Measurements from ENCODE around the gene CYP26A1. TPM values are rescaled to one million over a fixed set of nuclear protein-coding genes. Genes with fewer than 3 reads are reported as not detected.

Gene CYP26A1
- total RNA-seq, 1 experiment from 2014 or later: 1.5 TPM

DNA sequence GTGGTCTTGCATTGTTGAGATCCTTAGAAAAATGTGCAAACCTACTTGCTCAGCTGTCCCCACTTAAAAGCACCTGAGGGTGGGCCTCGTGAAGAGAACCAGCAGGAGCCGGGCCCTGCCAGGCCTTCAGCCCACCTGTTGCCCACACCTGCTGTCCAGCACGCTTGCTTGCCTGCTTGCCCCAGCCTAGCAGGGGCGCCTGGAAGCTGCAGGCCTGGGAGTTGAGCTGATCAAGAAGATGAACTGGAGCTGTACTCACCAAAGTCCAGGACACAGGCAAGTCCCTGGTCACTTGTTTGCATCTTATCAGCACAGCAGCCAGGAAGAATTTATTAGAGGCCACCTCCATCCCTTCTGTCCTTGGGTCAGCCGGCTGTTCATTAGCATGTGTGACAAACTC is 23.2 kb downstream of the CYP26A1 start:
- intact Hi-C loops (cut with micrococcal nuclease; ENCODE audit: unreplicated experiment) (no loop called here), in situ Hi-C loops (cut with HindIII; ENCODE audit: low pct_unique_long_range_greater_than_20kb, low sequenced_read_pairs) (no loop called here)
- TF ChIP-seq, protein P1, sequence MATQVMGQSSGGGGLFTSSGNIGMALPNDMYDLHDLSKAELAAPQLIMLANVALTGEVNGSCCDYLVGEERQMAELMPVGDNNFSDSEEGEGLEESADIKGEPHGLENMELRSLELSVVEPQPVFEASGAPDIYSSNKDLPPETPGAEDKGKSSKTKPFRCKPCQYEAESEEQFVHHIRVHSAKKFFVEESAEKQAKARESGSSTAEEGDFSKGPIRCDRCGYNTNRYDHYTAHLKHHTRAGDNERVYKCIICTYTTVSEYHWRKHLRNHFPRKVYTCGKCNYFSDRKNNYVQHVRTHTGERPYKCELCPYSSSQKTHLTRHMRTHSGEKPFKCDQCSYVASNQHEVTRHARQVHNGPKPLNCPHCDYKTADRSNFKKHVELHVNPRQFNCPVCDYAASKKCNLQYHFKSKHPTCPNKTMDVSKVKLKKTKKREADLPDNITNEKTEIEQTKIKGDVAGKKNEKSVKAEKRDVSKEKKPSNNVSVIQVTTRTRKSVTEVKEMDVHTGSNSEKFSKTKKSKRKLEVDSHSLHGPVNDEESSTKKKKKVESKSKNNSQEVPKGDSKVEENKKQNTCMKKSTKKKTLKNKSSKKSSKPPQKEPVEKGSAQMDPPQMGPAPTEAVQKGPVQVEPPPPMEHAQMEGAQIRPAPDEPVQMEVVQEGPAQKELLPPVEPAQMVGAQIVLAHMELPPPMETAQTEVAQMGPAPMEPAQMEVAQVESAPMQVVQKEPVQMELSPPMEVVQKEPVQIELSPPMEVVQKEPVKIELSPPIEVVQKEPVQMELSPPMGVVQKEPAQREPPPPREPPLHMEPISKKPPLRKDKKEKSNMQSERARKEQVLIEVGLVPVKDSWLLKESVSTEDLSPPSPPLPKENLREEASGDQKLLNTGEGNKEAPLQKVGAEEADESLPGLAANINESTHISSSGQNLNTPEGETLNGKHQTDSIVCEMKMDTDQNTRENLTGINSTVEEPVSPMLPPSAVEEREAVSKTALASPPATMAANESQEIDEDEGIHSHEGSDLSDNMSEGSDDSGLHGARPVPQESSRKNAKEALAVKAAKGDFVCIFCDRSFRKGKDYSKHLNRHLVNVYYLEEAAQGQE (IDR thresholded peaks at IDR 0.05; ENCODE audit: insufficient read depth in 1 of 2, low read depth in 2 of 2, low read length in 1 of 2): no peak
- no peak for TF ChIP-seq TCF7L2 (IDR thresholded peaks at IDR 0.05; ENCODE audit: low read depth, low read length)
- TF ChIP-seq SIN3A (IDR thresholded peaks at IDR 0.05; ENCODE audit: borderline replicate concordance, insufficient read depth, low read depth, low read length): no peak
- TF ChIP-seq, protein P2, sequence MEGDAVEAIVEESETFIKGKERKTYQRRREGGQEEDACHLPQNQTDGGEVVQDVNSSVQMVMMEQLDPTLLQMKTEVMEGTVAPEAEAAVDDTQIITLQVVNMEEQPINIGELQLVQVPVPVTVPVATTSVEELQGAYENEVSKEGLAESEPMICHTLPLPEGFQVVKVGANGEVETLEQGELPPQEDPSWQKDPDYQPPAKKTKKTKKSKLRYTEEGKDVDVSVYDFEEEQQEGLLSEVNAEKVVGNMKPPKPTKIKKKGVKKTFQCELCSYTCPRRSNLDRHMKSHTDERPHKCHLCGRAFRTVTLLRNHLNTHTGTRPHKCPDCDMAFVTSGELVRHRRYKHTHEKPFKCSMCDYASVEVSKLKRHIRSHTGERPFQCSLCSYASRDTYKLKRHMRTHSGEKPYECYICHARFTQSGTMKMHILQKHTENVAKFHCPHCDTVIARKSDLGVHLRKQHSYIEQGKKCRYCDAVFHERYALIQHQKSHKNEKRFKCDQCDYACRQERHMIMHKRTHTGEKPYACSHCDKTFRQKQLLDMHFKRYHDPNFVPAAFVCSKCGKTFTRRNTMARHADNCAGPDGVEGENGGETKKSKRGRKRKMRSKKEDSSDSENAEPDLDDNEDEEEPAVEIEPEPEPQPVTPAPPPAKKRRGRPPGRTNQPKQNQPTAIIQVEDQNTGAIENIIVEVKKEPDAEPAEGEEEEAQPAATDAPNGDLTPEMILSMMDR (IDR thresholded peaks at IDR 0.05): no peak
- TF ChIP-seq POLR2AphosphoS5 (IDR thresholded peaks at IDR 0.05; ENCODE audit: low read depth, low read length): no peak
- Histone ChIP-seq H3K36me3 (ENCODE audit: control insufficient read depth, insufficient read depth, low read length) (no peaks in the 10 kb centered on the region), H3K4me1 (ENCODE audit: control insufficient read depth, insufficient read depth, low read length) (no peaks in the 10 kb centered on the region), H3K9me3 (ENCODE audit: control insufficient read depth, insufficient read depth, low read depth, low read length) (no peaks in the 10 kb centered on the region), H3K4me3 (ENCODE audit: low read depth in 2 of 2, low read length in 2 of 2) (no peak overlapping the region), H3K27ac (ENCODE audit: low read length) (no peak overlapping the region), H3K27me3 (ENCODE audit: control insufficient read depth, insufficient read depth, low read length) (no peaks in the 10 kb centered on the region)
- no peak for ATAC-seq
- ChIA-PET CTCF (no interaction called here), POLR2A (no interaction called here)
- BruUV-seq (replicated peaks): no TSS peak
- DNase-seq (ENCODE audit: low read depth, low spot score): no peak

DNA sequence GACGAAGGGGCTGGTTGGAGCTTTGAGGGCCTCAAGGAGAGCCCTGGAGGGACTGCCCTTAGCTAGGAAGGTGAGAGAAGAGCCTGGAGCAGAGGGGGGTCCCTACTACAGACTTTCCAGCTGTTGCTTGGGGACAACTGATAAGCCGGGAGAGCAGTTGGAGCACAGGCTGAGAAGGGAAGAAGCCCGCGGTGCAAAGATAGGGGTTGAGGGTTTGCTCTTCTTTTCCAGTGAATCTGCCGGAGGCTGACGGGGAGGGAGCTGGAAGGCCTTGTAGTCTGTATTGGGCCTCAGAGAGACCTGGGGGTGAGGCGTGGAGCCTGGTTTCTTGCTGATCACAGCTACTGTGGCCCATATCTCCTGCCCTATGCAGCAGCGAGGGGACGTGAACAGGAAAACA is 23.7 kb downstream of the CYP26A1 start:
- TF ChIP-seq TCF7L2 (IDR thresholded peaks at IDR 0.05; ENCODE audit: low read depth, low read length): no peak
- no peak for TF ChIP-seq POLR2AphosphoS5 (IDR thresholded peaks at IDR 0.05; ENCODE audit: low read depth, low read length)
- Histone ChIP-seq H3K4me3 (ENCODE audit: low read depth in 2 of 2, low read length in 2 of 2) (no peak overlapping the region), H3K9me3 (ENCODE audit: control insufficient read depth, insufficient read depth, low read depth, low read length) (no peaks in the 10 kb centered on the region), H3K27ac (ENCODE audit: low read length) (no peak overlapping the region), H3K27me3 (ENCODE audit: control insufficient read depth, insufficient read depth, low read length) (no peaks in the 10 kb centered on the region), H3K36me3 (ENCODE audit: control insufficient read depth, insufficient read depth, low read length) (no peaks in the 10 kb centered on the region), H3K4me1 (ENCODE audit: control insufficient read depth, insufficient read depth, low read length) (no peaks in the 10 kb centered on the region)
- no TSS peak for BruUV-seq (replicated peaks)
- ATAC-seq (no peak; the same call in 1 of the 2 replicates), DNase-seq (ENCODE audit: low read depth, low spot score) (no peak)
- ChIA-PET CTCF (no interaction called here), POLR2A (no interaction called here)
- intact Hi-C loops (cut with micrococcal nuclease; ENCODE audit: unreplicated experiment): no loop called here
- in situ Hi-C loops (cut with HindIII; ENCODE audit: low pct_unique_long_range_greater_than_20kb, low sequenced_read_pairs): no loop called here

DNA sequence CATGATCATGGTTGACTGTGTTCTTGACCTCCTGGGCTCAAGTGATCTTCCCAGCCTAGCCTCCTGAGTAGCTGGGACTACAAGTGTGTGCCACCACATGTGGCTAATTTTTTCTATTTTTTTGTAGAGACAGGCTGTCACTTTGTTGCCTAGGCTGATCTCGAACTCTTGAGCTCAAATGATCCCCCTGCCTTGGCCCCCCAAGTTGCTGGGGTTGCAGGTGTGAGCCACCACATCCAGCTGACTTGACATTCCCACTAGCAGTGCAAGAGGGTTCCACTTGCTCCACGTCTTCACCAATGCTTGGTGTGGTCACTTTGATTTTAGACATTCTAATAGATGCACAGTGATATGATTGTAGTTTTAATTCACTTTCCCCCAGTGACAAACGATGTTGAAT is 25.1 kb downstream of the CYP26A1 start:
- ChIA-PET POLR2A (no interaction called here), CTCF (no interaction called here)
- no peaks in the 10 kb centered on the region for H3K27me3 ChIP-seq (ENCODE audit: control insufficient read depth, insufficient read depth, low read length)
- no TSS peak for BruUV-seq (replicated peaks)
- ATAC-seq (no peak), DNase-seq (ENCODE audit: low read depth, low spot score) (no peak)
- no peaks in the 10 kb centered on the region for H3K4me1 ChIP-seq (ENCODE audit: control insufficient read depth, insufficient read depth, low read length)
- peaks cover 5% of the 10 kb centered on the region; the same call in 1 of the 2 replicates for H3K9me3 ChIP-seq (ENCODE audit: control insufficient read depth, insufficient read depth, low read depth, low read length)
- H3K36me3 ChIP-seq (ENCODE audit: control insufficient read depth, insufficient read depth, low read length): no peaks in the 10 kb centered on the region
- no peak overlapping the region for H3K27ac ChIP-seq (ENCODE audit: low read length)
- H3K4me3 ChIP-seq (ENCODE audit: low read depth in 2 of 2, low read length in 2 of 2): no peak overlapping the region
- no peak for TF ChIP-seq SIN3A (IDR thresholded peaks at IDR 0.05; ENCODE audit: borderline replicate concordance, insufficient read depth, low read depth, low read length)
- TF ChIP-seq, protein P1 (IDR thresholded peaks at IDR 0.05; ENCODE audit: insufficient read depth in 1 of 2, low read depth in 2 of 2, low read length in 1 of 2): no peak
- TF ChIP-seq POLR2AphosphoS5 (IDR thresholded peaks at IDR 0.05; ENCODE audit: low read depth, low read length): no peak
- TF ChIP-seq, protein P2 (IDR thresholded peaks at IDR 0.05): no peak
- TF ChIP-seq TCF7L2 (IDR thresholded peaks at IDR 0.05; ENCODE audit: low read depth, low read length): no peak
- intact Hi-C loops (cut with micrococcal nuclease; ENCODE audit: unreplicated experiment): no loop called here
- in situ Hi-C loops (cut with HindIII; ENCODE audit: low pct_unique_long_range_greater_than_20kb, low sequenced_read_pairs): no loop called here
